ENCODE measurements around the gene GREB1. TPM values are rescaled to one million over a fixed set of nuclear protein-coding genes. Genes with fewer than 3 reads are reported as not detected.

GREB1 gene
- total RNA-seq, 1 experiment from 2014 or later: 6.2 TPM

DNA sequence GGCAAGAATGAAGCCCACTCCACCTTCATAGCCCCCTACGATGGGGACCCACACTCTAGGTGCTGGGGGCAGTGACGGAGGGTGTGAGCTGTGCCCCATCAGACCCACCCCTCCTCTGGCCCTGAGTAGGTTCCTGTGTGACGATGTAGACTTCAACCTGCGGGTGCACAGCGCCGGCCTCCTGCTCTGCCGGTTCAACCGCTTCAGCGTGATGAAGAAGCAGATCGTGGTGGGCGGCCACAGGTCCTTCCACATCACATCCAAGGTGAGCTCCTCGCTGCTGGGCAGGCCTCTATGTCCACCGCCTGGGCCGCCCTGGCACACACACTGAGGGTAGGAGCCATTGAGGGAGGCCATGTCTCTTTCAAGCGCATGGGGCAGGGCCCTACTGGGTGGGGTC lies 101.3 kb downstream of the GREB1 start:
- ChIA-PET CTCF (no interaction called here), RAD21 (ENCODE audit: low non-redundant PET in 1 of 2, low total read pairs in 2 of 2, uncharacterized antibody in 2 of 2, unreplicated experiment in 2 of 2) (no interaction called here), POLR2A (no interaction called here)
- TF ChIP-seq TCF7L2 (IDR thresholded peaks at IDR 0.05; ENCODE audit: borderline replicate concordance, extremely low read depth, insufficient read depth, insufficient read length) (no peak), EGR1 (IDR thresholded peaks at IDR 0.05; ENCODE audit: low read depth) (no peak), YY1 (IDR thresholded peaks at IDR 0.05; ENCODE audit: extremely low read depth, insufficient replicate concordance, low read depth, low read length) (no peak), SRF (IDR thresholded peaks at IDR 0.05; ENCODE audit: low read depth) (no peak), FOSL1 (IDR thresholded peaks at IDR 0.05; ENCODE audit: low read depth) (no peak), JUND (IDR thresholded peaks at IDR 0.05) (no peak)
- TF ChIP-seq, protein P1, sequence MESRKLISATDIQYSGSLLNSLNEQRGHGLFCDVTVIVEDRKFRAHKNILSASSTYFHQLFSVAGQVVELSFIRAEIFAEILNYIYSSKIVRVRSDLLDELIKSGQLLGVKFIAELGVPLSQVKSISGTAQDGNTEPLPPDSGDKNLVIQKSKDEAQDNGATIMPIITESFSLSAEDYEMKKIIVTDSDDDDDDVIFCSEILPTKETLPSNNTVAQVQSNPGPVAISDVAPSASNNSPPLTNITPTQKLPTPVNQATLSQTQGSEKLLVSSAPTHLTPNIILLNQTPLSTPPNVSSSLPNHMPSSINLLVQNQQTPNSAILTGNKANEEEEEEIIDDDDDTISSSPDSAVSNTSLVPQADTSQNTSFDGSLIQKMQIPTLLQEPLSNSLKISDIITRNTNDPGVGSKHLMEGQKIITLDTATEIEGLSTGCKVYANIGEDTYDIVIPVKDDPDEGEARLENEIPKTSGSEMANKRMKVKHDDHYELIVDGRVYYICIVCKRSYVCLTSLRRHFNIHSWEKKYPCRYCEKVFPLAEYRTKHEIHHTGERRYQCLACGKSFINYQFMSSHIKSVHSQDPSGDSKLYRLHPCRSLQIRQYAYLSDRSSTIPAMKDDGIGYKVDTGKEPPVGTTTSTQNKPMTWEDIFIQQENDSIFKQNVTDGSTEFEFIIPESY (IDR thresholded peaks at IDR 0.05; ENCODE audit: extremely low read depth, insufficient replicate concordance, low read length): no peak
- TF ChIP-seq, protein P2, sequence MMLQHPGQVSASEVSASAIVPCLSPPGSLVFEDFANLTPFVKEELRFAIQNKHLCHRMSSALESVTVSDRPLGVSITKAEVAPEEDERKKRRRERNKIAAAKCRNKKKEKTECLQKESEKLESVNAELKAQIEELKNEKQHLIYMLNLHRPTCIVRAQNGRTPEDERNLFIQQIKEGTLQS (IDR thresholded peaks at IDR 0.05): no peak
- Histone ChIP-seq H3K4me2 (ENCODE audit: low read length) (no peak overlapping the region), H3K9me3 (ENCODE audit: control insufficient read depth in 1 of 2, insufficient read depth in 1 of 2, low read depth in 1 of 2, low read length in 2 of 2) (no peaks in the 10 kb centered on the region), H3K27ac (ENCODE audit: low read depth, low read length) (no peak overlapping the region), H3K36me3 (ENCODE audit: control insufficient read depth in 1 of 2, insufficient read depth in 2 of 2, low read length in 2 of 2) (no peaks in the 10 kb centered on the region), H3K9ac (ENCODE audit: low read length) (no peak overlapping the region), H3K4me3 (replicated peaks in 1 of 2; ENCODE audit: low read depth in 1 of 2, low read length in 2 of 2) (no peak overlapping the region), H4K20me1 (ENCODE audit: insufficient read depth) (no peaks in the 10 kb centered on the region), H3K27me3 (ENCODE audit: insufficient read depth, low read length) (no peaks in the 10 kb centered on the region), H3K79me2 (ENCODE audit: insufficient read depth, low read length) (no peaks in the 10 kb centered on the region), H3K4me1 (ENCODE audit: control insufficient read depth in 1 of 2, insufficient read depth in 2 of 2, low read length in 2 of 2) (no peaks in the 10 kb centered on the region; a peak in 1 of 4 replicates), H2AFZ (ENCODE audit: low read depth, low read length, poor library complexity, severe bottlenecking) (no peak overlapping the region), H3K9me2 (ENCODE audit: insufficient read depth) (no peaks in the 10 kb centered on the region)
- BruUV-seq (replicated peaks): no TSS peak
- ATAC-seq (no peak), DNase-seq (ENCODE audit: low read depth, low spot score) (no peak)
- intact Hi-C loops (cut with micrococcal nuclease): no loop called here
